ENCODE measurements around the gene CHTF18. TPM values are rescaled to one million over a fixed set of nuclear protein-coding genes. Genes with fewer than 3 reads are reported as not detected.

CHTF18 gene
- total and polyA plus RNA-seq, 9 of the 15 experiments (the other 6 are each of a cell fraction or from before 2014, with no cell fraction given): 2.5 to 123 (median 17.0) TPM

- TF ChIP-seq EGR1 (conservative IDR thresholded peaks at IDR 0.05) (peak; percentile 28; the same call in 1 of the 2 replicates), ZBED1 (IDR thresholded peaks at IDR 0.05) (no peak), NFE2 (IDR thresholded peaks at IDR 0.05; ENCODE audit: low read depth) (no peak), ZBTB33 (CRISPR knock-in tag; IDR thresholded peaks at IDR 0.05) (no peak), ZNF146 (CRISPR knock-in tag; IDR thresholded peaks at IDR 0.05; ENCODE audit: unreplicated experiment) (no peak), COPS2 (conservative IDR thresholded peaks at IDR 0.05) (no peak), SMARCE1 (IDR thresholded peaks at IDR 0.05) (0 out of 2 replicates have a peak, but pooled peaks have one; percentile 36), ZBTB11 (CRISPR knock-in tag; IDR thresholded peaks at IDR 0.05) (0 out of 6 replicates have a peak, but pooled peaks of 1 of the 3 experiments have one; percentile 4), BRD4 (IDR thresholded peaks at IDR 0.05) (no peak), POLR2B (IDR thresholded peaks at IDR 0.05; ENCODE audit: low read depth, partially characterized antibody) (no peak), ZNF57 (CRISPR knock-in tag; IDR thresholded peaks at IDR 0.05) (no peak), PTRF (tag; IDR thresholded peaks at IDR 0.05) (no peak), MBD1 (CRISPR knock-in tag; IDR thresholded peaks at IDR 0.05) (no peak), MLLT1 (IDR thresholded peaks at IDR 0.05) (0 out of 4 replicates have a peak, but pooled peaks of 1 of the 2 experiments have one; percentile 27), ARID1B (IDR thresholded peaks at IDR 0.05) (0 out of 2 replicates have a peak, but pooled peaks have one; percentile 5), ZNF398 (CRISPR knock-in tag; IDR thresholded peaks at IDR 0.05) (no peak), E2F3 (CRISPR knock-in tag; IDR thresholded peaks at IDR 0.05) (no peak), TFAP4 (CRISPR knock-in tag; IDR thresholded peaks at IDR 0.05; ENCODE audit: borderline replicate concordance) (no peak)
Measured at GRCh38 chr16:740459-740763, 48.0 kb upstream of the CHTF18 start (continued).
